DMS153 treated with DMSO at 0.1 percent for 48 hours (cell line): ENCODE measurements around the gene SLC27A5.
A peak's percentile ranks its signal among the peaks of the same experiment; 100 is the strongest.
"Not testable (repeated sequence)": the region's sequence is repeated elsewhere in the genome, so short reads cannot be mapped to it uniquely, and the experiment has no call there.

Experiments
- DNase-seq: peaks from one replicate; lab custom pipeline; 2025; ENCODE audit not compliant: unreplicated experiment; lab: John Stamatoyannopoulos, UW

Gene SLC27A5

DNA sequence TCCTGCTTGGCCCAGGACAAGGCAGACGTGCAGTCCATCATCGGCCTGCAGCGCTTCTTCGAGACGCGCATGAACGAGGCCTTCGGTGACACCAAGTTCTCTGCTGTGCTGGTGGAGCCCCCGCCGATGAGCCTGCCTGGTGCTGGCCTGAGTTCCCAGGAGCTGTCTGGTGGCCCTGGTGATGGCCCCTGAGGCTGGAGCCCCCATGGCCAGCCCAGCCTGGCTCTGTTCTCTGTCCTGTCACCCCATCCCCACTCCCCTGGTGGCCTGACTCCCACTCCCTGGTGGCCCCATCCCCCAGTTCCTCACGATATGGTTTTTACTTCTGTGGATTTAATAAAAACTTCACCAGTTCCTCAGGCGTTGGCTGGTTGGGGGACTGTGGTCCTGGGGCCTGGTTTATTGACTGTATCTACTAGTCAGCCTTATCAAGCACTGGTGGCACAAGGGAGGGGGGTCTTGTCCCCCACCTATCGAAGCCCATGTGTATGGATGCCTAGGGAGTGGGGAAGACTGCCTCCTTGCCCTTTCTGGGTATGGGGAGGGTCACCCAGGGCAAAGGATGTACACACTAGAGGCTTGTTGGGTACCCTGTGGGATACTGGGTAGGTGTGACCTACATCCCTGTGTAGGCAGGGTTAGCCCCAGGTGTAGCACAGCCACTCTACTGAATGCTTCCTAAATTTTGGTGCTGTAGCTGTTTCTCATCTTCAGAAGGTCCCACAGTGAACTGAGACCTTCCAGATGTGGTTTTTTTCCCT lies 38.8 kb upstream of the SLC27A5 start:
- DNase-seq, result no peak

DNA sequence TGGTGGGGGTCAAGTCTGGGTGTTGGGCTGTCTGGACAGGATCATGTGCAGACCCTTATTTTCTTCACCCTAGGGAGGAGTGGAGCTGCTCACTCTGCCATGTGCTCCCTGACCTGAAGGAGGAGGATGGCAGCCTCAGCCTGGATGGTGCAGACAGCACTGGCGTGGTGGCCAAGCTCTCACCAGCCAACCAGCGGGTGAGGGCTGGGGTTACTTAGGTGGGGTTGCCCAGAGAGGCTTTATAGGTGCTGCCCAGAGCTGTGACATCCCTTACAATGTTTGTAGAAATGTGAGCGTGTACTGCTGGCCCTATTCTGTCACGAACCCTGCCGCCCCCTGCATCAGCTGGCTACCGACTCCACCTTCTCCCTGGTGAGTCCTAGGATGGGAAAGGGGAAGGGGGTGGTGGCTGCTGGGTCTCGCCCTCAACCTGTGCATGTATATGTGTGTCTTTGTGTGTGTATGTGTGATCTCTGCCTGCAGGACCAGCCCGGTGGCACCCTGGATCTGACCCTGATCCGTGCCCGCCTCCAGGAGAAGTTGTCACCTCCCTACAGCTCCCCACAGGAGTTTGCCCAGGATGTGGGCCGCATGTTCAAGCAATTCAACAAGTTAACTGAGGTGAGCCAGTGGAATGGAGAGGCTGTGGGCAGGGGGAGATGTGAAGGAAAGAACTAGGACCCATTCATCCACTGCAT lies 38.0 kb upstream of the SLC27A5 start:
- DNase-seq, result no peak

DNA sequence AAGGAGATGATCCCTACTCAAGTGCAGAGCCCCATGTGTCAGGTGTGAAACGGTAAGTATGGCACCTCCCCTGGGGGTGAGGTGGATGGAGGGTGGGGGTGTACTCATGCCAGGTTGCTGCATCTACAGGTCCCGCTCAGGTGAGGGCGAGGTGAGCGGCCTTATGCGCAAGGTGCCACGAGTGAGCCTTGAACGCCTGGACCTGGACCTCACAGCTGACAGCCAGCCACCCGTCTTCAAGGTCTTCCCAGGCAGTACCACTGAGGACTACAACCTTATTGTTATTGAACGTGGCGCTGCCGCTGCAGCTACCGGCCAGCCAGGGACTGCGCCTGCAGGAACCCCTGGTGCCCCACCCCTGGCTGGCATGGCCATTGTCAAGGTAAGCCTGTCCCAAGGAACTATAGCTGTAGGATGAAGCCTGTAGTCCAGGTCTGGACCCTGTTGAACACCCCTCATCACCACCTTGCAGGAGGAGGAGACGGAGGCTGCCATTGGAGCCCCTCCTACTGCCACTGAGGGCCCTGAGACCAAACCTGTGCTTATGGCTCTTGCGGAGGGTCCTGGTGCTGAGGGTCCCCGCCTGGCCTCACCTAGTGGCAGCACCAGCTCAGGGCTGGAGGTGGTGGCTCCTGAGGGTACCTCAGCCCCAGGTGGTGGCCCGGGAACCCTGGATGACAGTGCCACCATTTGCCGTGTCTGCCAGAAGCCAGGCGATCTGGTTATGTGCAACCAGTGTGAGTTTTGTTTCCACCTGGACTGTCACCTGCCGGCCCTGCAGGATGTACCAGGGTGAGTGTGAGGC lies 37.3 kb upstream of the SLC27A5 start:
- DNase-seq, result no peak

DNA sequence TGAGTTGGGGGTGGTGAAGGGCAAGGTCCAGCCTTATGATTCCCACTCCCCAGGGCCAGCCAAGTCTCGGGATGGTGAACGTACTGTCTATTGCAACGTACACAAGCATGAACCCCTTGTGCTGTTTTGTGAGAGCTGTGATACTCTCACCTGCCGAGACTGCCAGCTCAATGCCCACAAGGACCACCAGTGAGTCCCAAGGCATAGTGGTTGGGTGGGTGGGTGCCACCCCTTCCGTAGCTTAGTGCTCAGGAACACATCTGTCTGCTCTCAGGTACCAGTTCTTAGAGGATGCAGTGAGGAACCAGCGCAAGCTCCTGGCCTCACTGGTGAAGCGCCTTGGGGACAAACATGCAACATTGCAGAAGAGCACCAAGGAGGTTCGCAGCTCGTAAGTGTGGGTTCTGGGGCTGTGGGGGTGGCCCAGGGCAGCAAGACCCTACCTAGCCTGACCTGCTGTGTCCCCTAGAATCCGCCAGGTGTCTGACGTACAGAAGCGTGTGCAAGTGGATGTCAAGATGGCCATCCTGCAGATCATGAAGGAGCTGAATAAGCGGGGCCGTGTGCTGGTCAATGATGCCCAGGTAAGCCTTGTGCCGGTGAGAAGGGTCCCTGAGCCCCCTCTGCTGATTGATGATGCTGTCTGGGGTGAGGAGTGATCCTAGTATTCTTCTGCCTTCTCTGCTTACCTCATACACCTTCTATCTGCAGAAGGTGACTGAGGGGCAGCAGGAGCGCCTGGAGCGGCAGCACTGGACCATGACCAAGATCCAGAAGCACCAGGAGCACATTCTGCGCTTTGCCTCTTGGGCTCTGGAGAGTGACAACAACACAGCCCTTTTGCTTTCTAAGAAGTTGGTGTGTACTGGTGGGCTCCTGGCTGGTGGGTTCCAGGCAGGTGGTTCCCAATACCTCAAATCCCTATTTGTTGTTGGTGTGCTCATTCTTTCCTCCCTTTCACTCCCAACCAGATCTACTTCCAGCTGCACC lies 35.8 kb upstream of the SLC27A5 start:
- DNase-seq, result no peak

DNA sequence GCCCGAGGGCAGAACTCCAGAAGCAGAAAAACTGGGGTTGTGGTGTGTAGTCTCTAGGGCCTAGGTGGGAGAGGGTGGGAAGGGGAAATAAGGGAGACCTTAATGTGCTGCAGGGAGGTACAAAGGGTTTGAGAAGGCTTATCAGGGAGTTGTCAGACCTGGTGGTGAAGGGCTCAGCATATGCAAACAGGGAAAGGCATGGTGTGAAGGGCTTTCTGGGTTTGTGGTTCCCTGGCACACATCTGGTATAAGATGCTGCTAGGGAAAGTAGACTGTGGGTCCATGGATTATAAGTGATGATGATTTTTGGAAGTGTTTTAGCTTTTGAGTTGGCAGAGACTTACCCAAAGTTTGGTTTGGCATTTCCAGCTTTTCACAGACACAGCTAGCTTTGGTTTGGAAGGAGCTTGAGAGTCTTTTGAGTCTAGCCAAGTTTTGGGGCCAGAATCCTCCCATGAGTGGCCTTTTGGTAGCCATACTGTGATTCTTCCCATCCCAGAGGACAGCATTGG lies 34.3 kb upstream of the SLC27A5 start:
- DNase-seq, result no peak

DNA sequence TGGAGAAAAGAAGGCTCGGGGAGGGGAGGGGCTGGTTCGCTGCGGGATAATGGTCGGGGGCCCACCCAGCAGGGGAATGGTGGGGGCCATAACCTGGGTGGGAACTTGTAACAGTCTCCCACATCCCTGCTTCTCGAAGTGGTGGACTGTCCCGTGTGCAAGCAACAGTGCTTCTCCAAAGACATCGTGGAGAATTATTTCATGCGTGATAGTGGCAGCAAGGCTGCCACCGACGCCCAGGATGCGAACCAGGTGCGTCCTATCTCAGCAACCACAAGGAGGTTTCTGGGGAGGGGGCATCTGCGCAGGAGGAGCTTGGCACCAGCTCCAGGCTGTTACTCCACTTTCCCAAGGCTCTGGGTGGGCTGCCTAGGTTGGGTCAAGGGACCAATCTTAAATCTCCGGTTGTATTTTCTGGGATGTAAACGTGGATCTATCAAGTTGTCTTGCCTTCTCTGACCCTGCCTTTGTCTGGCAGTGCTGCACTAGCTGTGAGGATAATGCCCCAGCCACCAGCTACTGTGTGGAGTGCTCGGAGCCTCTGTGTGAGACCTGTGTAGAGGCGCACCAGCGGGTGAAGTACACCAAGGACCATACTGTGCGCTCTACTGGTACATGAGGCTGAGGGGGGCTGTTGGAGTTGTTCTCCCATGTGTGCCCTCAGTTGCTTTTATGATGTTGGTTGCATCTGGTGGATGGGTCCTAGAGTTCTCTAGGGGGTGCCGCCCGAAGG lies 33.7 kb upstream of the SLC27A5 start:
- DNase-seq, result no peak

DNA sequence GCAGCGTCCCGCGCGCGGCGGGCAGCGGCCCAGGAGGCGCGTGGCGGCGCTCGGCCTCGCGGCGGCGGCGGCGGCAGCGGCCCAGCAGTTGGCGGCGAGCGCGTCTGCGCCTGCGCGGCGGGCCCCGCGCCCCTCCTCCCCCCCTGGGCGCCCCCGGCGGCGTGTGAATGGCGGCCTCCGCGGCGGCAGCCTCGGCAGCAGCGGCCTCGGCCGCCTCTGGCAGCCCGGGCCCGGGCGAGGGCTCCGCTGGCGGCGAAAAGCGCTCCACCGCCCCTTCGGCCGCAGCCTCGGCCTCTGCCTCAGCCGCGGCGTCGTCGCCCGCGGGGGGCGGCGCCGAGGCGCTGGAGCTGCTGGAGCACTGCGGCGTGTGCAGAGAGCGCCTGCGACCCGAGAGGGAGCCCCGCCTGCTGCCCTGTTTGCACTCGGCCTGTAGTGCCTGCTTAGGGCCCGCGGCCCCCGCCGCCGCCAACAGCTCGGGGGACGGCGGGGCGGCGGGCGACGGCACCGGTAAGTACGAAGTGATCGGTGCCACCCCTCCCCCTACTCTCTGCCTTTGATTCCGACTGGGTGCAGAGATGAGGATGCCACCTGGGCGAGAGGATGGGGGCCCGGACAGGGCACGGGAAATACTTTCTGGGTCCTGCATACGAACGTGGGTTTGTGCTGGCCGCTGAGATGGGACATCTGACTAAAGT lies 32.9 kb upstream of the SLC27A5 start:
- DNase-seq, result no peak

DNA sequence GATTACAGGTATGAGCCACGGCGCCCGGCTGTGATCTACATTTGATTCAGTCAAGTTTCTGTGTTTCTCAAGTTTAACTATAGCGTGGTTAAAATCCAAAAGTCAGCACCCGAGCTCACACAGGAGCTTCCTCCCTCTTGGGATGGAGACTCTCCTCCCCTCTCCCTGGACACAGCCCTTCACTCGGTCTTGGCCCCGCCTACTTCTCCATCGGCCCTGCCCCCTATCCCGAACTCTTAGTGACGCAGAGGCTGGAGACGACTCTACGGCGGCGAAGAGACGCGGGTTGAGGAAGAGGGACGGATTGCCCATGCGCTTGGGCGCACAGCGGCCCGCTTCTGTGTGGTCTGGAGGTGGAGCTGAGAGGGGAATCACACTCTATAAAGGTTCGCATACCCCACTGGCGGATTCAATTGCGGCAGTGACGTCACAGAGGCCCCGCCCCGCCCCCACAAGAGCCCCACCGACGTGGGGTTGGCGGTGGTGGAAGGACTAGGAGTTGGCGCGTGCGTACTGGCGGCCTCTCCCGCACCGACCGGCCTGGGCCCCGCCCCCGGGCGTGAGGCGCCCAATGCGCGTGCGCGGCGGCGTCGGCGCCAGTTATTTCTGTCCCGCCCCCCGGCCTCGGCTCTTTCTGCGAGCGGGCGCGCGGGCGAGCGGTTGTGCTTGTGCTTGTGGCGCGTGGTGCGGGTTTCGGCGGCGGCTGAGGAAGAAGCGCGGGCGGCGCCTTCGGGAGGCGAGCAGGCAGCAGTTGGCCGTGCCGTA lies 32.2 kb upstream of the SLC27A5 start, which contains the start of gene TRIM28:
TRIM28 (plus strand) TSS at position 239 of the 765 bp plus-strand sequence. CDS start 694 bp downstream, outside the sequence.
- DNase-seq, result no peak

DNA sequence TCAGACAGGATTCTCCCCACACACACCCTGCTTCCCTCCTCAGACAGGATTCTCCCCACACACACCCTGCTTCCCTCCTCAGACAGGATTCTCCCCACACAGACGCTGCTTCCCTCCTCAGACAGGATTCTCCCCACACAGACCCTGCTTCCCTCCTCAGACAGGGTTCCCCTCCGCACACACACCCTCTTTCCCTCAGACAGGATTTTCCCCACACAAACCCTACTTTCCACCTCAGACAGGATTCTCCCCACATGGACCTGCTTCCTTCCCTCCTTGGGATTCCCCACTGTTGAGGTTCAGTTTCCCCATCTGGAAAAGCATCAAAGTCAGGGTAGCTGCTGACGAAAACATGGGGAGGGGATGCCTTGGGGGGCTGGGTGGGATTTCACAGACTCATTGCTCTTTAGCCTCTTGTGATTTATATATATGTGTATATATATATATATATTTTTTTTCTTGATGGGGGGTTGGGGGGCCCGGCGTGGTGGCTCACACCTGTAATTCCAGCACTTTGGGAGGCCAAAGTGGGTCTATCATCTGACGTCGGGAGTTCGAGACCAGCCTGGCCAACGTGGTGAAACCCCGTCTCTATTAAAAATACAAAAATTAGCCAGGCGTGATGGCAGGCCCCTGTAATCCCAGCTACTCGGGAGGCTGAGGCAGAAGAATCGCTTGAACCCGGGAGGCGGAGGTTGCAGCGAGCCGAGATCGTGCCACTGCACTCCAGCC lies 31.0 kb upstream of the SLC27A5 start:
- DNase-seq, result not testable (repeated sequence)

DNA sequence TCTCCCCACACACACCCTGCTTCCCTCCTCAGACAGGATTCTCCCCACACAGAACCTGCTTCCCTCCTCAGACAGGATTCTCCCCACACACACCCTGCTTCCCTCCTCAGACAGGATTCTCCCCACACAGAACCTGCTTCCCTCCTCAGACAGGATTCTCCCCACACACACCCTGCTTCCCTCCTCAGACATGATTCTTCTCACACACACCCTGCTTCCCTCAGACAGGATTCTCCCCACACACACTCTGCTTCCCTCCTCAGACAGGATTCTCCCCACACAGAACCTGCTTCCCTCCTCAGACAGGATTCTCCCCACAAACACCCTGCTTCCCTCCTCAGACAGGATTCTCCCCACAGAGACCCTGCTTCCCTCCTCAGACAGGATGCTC lies 27.4 kb upstream of the SLC27A5 start:
- not testable (repeated sequence) for DNase-seq

DNA sequence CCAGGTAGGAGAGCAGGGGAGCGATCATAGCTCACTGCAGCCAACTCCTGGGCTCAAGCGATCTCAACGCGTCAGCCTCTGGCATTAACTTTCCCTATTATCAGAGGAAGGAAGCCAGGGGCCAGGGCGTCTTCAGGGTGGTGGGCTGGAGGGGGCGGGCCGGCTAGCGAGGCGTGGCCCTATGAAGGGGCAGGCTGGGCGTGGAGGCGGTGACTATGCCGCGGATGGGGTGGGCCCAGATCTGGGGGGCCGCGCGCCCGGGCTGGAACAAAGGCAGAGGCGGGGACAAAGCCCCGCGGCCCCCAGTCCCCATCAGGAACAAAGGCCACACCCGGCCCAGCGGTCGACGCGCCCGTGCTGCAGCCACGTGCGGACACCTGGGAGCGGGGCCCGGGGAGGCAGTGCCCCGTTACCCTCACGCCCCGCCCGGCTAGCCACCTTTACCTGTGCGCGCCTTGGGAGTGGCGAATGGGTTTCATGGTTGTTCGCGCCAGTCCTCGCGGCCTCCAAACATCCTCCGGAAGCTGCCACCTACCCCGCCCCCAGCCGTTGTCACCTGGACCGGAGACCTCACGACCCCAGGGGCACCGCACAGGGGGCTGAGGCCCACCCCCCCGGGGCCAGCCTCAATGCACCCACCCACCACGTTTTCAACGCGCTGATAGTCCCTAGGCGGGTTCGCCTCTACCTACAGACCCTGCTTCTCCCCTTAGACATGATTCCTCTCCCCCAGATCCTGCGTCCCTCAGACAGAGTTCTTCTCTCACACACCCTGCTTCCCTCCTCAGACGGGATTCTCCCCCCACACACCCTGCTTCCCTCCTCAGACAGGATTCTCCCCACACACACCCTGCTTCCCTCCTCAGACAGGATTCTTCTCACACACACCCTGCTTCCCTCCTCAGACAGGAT lies 26.7 kb upstream of the SLC27A5 start:
- peak; percentile 67 for DNase-seq

DNA sequence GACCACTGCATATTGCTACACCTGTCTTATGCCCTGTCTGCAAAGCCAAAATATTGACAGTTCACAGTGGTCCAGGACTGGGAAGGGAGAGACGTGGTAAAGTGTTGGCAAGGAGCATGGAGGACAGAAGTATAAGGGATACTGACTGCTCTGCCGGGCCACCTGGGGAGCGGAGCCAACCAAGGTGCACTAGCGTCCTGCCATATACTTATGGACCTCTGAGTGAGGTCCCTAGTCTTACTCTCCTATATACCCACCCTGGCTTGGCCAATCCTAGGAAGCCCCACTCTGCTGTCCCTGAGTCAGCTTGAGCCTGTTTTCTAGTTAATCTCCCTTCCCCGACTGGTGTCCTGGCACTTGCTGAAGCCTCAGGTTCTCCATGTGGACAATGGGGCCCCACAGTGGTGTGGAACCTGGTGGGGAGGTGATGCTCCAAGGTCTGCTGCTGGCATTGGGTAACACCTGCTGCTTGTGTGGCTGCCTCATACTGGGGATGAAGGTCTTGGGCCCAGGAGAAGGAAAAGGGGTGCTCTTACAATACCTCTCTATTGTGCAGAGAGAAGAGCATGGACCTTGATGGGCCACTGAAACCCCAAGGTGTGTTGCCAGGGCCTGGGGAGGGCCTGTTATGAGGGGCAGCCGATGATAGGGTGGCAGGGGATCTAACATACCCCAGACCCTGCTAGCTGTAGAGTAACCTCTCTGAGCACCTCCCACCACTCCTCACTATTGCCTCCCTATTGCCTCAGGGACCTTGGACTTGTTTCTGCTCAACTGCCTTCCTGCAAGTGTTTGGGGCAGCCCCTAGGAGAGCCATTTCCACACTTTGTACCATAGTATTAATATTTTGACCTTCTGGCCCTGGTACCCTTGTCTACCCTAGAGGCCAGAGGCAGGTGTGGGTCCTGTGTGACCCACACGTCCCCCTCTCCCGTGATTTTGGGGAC lies 25.3 kb upstream of the SLC27A5 start:
- DNase-seq, result no peak

DNA sequence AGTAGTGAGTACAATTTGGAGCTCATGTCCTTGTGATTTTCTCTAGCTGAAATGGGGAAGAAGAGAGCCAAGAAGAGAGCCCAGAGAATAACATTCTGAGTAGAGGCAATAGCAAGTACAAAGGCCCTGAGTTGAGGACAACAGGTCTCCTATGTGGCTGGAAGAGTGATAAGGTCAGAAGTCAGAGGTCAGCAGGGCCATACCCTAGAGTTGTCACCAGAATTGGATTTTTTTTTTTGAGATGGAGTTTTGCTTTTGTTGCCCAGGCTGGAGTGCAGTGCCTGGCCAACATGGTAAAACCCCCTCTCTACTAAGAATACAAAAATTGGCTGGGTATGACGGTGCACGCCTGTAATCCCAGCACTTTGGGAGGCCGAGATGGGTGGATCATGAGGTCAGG lies 24.1 kb upstream of the SLC27A5 start:
- no peak for DNase-seq

DNA sequence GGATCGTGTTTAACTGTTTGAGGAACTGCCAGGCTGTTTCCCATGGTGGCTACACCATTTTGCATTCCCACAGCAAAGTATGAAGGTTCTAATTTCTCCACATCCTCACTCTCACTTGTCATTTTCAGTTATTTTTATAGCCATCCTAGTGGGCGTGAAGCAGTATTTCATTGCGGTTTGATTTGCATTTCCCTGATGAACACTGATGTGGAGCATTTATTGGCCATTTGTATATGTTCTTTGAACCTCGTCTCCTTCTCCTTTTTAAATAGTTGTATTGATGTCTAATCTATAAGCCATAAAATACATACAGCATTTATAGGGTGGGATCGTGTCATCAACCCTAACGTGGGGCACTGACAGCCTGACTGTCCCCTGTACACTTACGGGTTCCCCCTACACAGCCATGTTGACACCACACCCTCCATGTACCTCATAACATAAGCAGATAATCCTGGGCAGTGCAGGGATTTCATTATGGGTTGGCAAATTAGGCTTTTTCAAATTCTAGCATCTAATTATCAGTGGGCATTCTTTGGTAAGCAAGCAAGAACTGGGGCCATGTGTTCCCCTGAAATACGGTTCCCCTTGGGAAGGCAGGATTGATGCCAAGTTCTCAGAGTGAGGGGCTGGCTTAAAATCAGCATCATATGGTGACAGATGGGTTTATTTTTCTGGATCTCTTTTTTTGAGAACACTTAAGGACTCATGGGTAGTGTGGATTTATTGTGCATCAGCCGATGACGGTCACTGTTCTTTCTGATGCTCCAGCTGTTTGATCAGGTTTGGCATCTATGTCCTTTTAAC lies 19.4 kb upstream of the SLC27A5 start:
- no peak for DNase-seq

DNA sequence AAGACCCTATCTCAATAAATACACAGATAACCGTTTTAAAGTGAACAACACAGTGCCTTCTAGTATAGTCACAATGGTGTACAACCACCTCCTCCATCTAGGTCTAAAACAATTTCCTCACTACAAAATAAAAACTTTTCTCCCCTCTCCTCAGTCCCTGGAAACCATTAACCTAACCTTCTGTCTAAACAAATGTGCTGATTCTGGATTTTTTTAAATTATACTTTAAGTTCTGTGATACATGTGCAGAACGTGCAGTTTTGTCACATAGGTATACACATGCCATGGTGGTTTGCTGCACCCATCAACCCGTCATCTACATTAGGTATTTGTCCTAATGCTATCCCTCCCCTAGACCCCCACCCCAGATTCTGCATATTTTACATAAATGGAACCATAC lies 17.6 kb upstream of the SLC27A5 start:
- no peak for DNase-seq
